ENCODE results near the gene SPI1.

DNA sequence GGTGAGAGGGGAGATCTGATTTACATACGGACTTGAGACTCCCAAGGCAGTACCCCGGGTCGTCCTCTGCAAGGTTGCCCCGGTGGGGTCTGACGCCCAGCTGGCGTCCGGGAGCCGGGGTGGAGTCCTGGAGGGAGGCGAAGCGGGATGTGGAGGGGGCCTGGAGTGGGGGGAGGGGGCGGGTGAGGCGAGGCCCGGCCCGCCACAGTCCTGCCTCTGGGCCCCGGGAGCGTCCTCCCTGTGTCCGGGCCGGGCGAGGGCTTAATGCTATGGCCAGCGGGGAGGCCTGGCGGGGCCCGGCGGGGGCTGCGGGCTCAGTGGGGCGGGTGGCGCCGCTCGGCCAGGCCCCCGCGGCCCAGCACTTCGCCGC, 23.4 kb downstream of the SPI1 start:
- TF ChIP-seq, protein P1, sequence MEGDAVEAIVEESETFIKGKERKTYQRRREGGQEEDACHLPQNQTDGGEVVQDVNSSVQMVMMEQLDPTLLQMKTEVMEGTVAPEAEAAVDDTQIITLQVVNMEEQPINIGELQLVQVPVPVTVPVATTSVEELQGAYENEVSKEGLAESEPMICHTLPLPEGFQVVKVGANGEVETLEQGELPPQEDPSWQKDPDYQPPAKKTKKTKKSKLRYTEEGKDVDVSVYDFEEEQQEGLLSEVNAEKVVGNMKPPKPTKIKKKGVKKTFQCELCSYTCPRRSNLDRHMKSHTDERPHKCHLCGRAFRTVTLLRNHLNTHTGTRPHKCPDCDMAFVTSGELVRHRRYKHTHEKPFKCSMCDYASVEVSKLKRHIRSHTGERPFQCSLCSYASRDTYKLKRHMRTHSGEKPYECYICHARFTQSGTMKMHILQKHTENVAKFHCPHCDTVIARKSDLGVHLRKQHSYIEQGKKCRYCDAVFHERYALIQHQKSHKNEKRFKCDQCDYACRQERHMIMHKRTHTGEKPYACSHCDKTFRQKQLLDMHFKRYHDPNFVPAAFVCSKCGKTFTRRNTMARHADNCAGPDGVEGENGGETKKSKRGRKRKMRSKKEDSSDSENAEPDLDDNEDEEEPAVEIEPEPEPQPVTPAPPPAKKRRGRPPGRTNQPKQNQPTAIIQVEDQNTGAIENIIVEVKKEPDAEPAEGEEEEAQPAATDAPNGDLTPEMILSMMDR (IDR thresholded peaks at IDR 0.05) = no peak
- TF ChIP-seq POLR2A (IDR thresholded peaks at IDR 0.05) (no peak), POLR2AphosphoS5 (IDR thresholded peaks at IDR 0.05) (no peak), EP300 (IDR thresholded peaks at IDR 0.05) (no peak)

Data from upper lobe of left lung (tissue), 4 donors.